Keratinocyte (primary cell): ENCODE measurements around the gene ZNF516. TPM values are rescaled to one million over a fixed set of nuclear protein-coding genes. Genes with fewer than 3 reads are reported as not detected.

Experiments
- DNase-seq: peaks from one replicate; pipeline ENCODE4 v3.0.0-alpha.2; 2011; ENCODE audit warnings: low read depth, missing footprints, low spot score
- FAIRE-seq: peaks from 2 replicates; lab custom pipeline; 2011; peaks lifted over from hg19 to GRCh38; lab: Jason Lieb, UNC
- H2AFZ ChIP-seq: 2 replicates; pipeline ENCODE4 v1.6.0; 2012; ENCODE audit warnings: low read length, control low read depth, inconsistent platforms; ENCODE audit not compliant: control insufficient read depth
- H3K27ac ChIP-seq: 2 replicates; pipeline ENCODE4 v1.5.1; 2011; ENCODE audit warnings: low read length; ENCODE audit not compliant: control insufficient read depth, insufficient read depth
- H3K27me3 ChIP-seq: 3 replicates; pipeline ENCODE4 v1.6.0; 2011; ENCODE audit warnings: low read length; ENCODE audit not compliant: control insufficient read depth, insufficient read depth; ENCODE audit errors: extremely low read depth
- H3K36me3 ChIP-seq, 2 experiments: 2 replicates in 1 of 2; 3 replicates in 1 of 2; pipeline ENCODE4 v1.5.1; 2011; ENCODE audit warnings: low read length in 2 of 2, mild to moderate bottlenecking in 1 of 2; ENCODE audit not compliant: control insufficient read depth in 2 of 2, insufficient read depth in 2 of 2; ENCODE audit errors: extremely low read depth in 1 of 2
- H3K4me1 ChIP-seq: 3 replicates; pipeline ENCODE4 v1.5.1; 2011; ENCODE audit warnings: low read length; ENCODE audit not compliant: control insufficient read depth, insufficient read depth; ENCODE audit errors: extremely low read depth
- H3K4me2 ChIP-seq: 3 replicates; pipeline ENCODE4 v1.6.0; 2011; ENCODE audit warnings: low read depth, low read length; ENCODE audit not compliant: control insufficient read depth, insufficient read depth; ENCODE audit errors: extremely low read depth
- H3K4me3 ChIP-seq, 3 experiments: fragments of 200-600 bp in 1 of 3; sonication (generic) in 1 of 3; 2 replicates in 2 of 3; 3 replicates in 1 of 3; pipeline ENCODE4 v1.5.1; 2011 to 2016; ENCODE audit warnings: low read length in 3 of 3, mild to moderate bottlenecking in 3 of 3, control low read depth in 2 of 3, inconsistent platforms in 1 of 3, low read depth in 1 of 3, mixed read lengths in 1 of 3, mixed run types in 1 of 3, moderate library complexity in 1 of 3; ENCODE audit not compliant: control insufficient read depth in 2 of 3, insufficient read depth in 2 of 3; ENCODE audit errors: extremely low read depth in 1 of 3
- H3K79me2 ChIP-seq: 2 replicates; pipeline ENCODE4 v1.6.0; 2012; ENCODE audit warnings: low read length; ENCODE audit not compliant: control insufficient read depth, insufficient read depth
- H3K9ac ChIP-seq: 3 replicates; pipeline ENCODE4 v1.6.0; 2011; ENCODE audit warnings: low read length; ENCODE audit not compliant: control insufficient read depth, insufficient read depth; ENCODE audit errors: extremely low read depth
- H3K9me1 ChIP-seq: 3 replicates; pipeline ENCODE4 v1.6.0; 2011; ENCODE audit warnings: low read length; ENCODE audit not compliant: control insufficient read depth, insufficient read depth; ENCODE audit errors: extremely low read depth
- H3K9me3 ChIP-seq: 2 replicates; pipeline ENCODE4 v1.5.1; 2012; ENCODE audit warnings: low read depth, low read length; ENCODE audit not compliant: control insufficient read depth
- H4K20me1 ChIP-seq: 3 replicates; pipeline ENCODE4 v1.6.0; 2011; ENCODE audit warnings: low read length; ENCODE audit not compliant: control insufficient read depth, insufficient read depth; ENCODE audit errors: extremely low read depth
- CTCF ChIP-seq, 3 experiments: IDR thresholded peaks in 1 of 3; conservative IDR thresholded peaks in 1 of 3; optimal IDR thresholded peaks in 1 of 3; 2 replicates in 2 of 3; 3 replicates in 1 of 3; pipeline versions ENCODE3 to v1.5.1; 2011; ENCODE audit warnings: low read length in 3 of 3, mild to moderate bottlenecking in 3 of 3, moderate library complexity in 2 of 3, control low read depth in 1 of 3, inconsistent platforms in 1 of 3; ENCODE audit not compliant: insufficient read depth in 2 of 3; ENCODE audit errors: extremely low read depth in 1 of 3
- EZH2 ChIP-seq: IDR thresholded peaks from one replicate; pipeline ENCODE4 v1.6.1; 2012; ENCODE audit warnings: inconsistent platforms, mild to moderate bottlenecking, low read length, moderate library complexity
- dilution Hi-C: fragments of 300-500 bp; cut with MboI; formaldehyde crosslinking; loops from one replicate; pipeline ENCODE4 v1.7.0; 2020; ENCODE audit warnings: low sequenced_read_pairs; ENCODE audit not compliant: extremely low pct_ligation_motif_present
- polyA plus RNA-seq, 5 experiments: library from polyadenylated mRNA; depleted of rRNA in 3 of 5; stranded (reverse) in 3 of 5; stranded (forward) in 1 of 5; unstranded in 1 of 5; fragments of >200 nt; gene quantifications; 1 replicate in 1 of 5; 2 replicates in 3 of 5; 3 replicates in 1 of 5; pipeline versions ENCODE4 v1.2.1 to v1.2.3, GENCODE V29; 2011 to 2012; ENCODE audit warnings: missing spikeins in 2 of 5, low read depth in 1 of 5, low replicate concordance in 1 of 5

ZNF516 gene
- polyA plus RNA-seq, 1 donor (not counting 4 experiments of a cell fraction or from before 2014, with no cell fraction given): 9.3 TPM

GRCh38 chr18:76394780-76395476 is 100.1 kb downstream of the ZNF516 start:
- Histone ChIP-seq H3K9ac (no peak overlapping the region), H3K4me1 (peaks cover 7% of the 10 kb centered on the region), H4K20me1 (peaks cover 17% of the 10 kb centered on the region), H3K36me3 (peaks cover 4% of the 10 kb centered on the region in 2 experiments), H3K27ac (no peak overlapping the region), H3K4me2 (no peak overlapping the region), H3K27me3 (no peaks in the 10 kb centered on the region), H3K9me1 (no peaks in the 10 kb centered on the region), H3K9me3 (no peaks in the 10 kb centered on the region), H3K4me3 (no peak overlapping the region), H3K79me2 (peaks cover 46% of the 10 kb centered on the region), H2AFZ (no peak overlapping the region)
- DNase-seq (no peak), FAIRE-seq (no peak)
- TF ChIP-seq CTCF (optimal IDR thresholded peaks at IDR 0.05 in 1 of 3, IDR thresholded peaks at IDR 0.05 in 1 of 3, conservative IDR thresholded peaks at IDR 0.05 in 1 of 3; ENCODE audit: extremely low read depth in 1 of 3, insufficient read depth in 2 of 3, low read length in 3 of 3): no peak
- no peak for TF ChIP-seq EZH2
- dilution Hi-C loops: no loop called here

- dilution Hi-C loops: no loop called here
- Histone ChIP-seq H3K27ac (no peak overlapping the region), H3K4me3 (no peak overlapping the region), H4K20me1 (peaks cover 16% of the 10 kb centered on the region), H3K4me2 (no peak overlapping the region), H3K4me1 (peaks cover 5% of the 10 kb centered on the region), H3K36me3 (peaks cover 4% of the 10 kb centered on the region in 2 experiments), H3K27me3 (no peaks in the 10 kb centered on the region), H3K9ac (no peak overlapping the region), H2AFZ (no peak overlapping the region), H3K9me1 (no peaks in the 10 kb centered on the region), H3K79me2 (peaks cover 63% of the 10 kb centered on the region), H3K9me3 (no peaks in the 10 kb centered on the region)
- FAIRE-seq (no peak), DNase-seq (no peak)
- TF ChIP-seq EZH2: no peak
- no peak for TF ChIP-seq CTCF (optimal IDR thresholded peaks at IDR 0.05 in 1 of 3, IDR thresholded peaks at IDR 0.05 in 1 of 3, conservative IDR thresholded peaks at IDR 0.05 in 1 of 3; ENCODE audit: extremely low read depth in 1 of 3, insufficient read depth in 2 of 3, low read length in 3 of 3)
Measured at GRCh38 chr18:76392349-76392748, 102.7 kb downstream of the ZNF516 start.
